Neuronal stem cell (in vitro differentiated cells): ENCODE measurements around the gene ALKBH5.

ENCODE experiments used
- DNase-seq: peaks from one replicate; pipeline ENCODE4 v3.0.0-alpha.2; 2013; ENCODE audit warnings: low spot score
- H2AFZ ChIP-seq: one replicate; pipeline ENCODE4 v1.6.1; 2013; ENCODE audit warnings: mild to moderate bottlenecking, low read length, inconsistent platforms
- H2AK5ac ChIP-seq: 2 replicates; pipeline ENCODE4 v1.6.1; 2013; ENCODE audit warnings: low read depth, mild to moderate bottlenecking, inconsistent platforms, low read length, moderate library complexity, mixed read lengths
- H2BK120ac ChIP-seq: 2 replicates; pipeline ENCODE4 v1.6.1; 2013; ENCODE audit warnings: low read depth, mild to moderate bottlenecking, inconsistent platforms, low read length, moderate library complexity, mixed read lengths
- H2BK12ac ChIP-seq: one replicate; pipeline ENCODE4 v1.6.1; 2013; ENCODE audit warnings: low read length, inconsistent platforms
- H2BK15ac ChIP-seq: 2 replicates; pipeline ENCODE4 v1.6.1; 2013; ENCODE audit warnings: mild to moderate bottlenecking, low read length, inconsistent platforms, mixed read lengths
- H2BK5ac ChIP-seq: one replicate; pipeline ENCODE4 v1.6.1; 2013; ENCODE audit warnings: inconsistent platforms, mild to moderate bottlenecking, low read length, moderate library complexity
- H3K14ac ChIP-seq: one replicate; pipeline ENCODE4 v1.6.1; 2013; ENCODE audit warnings: low read length, inconsistent platforms
- H3K18ac ChIP-seq: 2 replicates; pipeline ENCODE4 v1.6.1; 2013; ENCODE audit warnings: low read length, inconsistent platforms
- H3K23ac ChIP-seq: 2 replicates; pipeline ENCODE4 v1.6.1; 2013; ENCODE audit warnings: low read depth, mild to moderate bottlenecking, mixed read lengths, low read length, inconsistent platforms; ENCODE audit not compliant: poor library complexity
- H3K27ac ChIP-seq: replicated peaks from 3 replicates; pipeline ENCODE4 v1.5.1; 2013; ENCODE audit warnings: low read length, inconsistent platforms
- H3K27me3 ChIP-seq, 3 experiments: 2 replicates each; pipeline ENCODE4 v1.6.1; 2013; ENCODE audit warnings: low read length in 3 of 3, mild to moderate bottlenecking in 2 of 3, inconsistent platforms in 1 of 3, low read depth in 1 of 3, mixed read lengths in 1 of 3, moderate library complexity in 1 of 3; ENCODE audit not compliant: control insufficient read depth in 3 of 3, insufficient read depth in 3 of 3
- H3K36me3 ChIP-seq, 2 donors: replicated peaks in 1 of 2; 2 replicates each; pipeline ENCODE4 v1.6.1; 2013; ENCODE audit warnings: low read length in 2 of 2; ENCODE audit not compliant: control insufficient read depth in 2 of 2, insufficient read depth in 2 of 2
- H3K4ac ChIP-seq: 2 replicates; pipeline ENCODE4 v1.6.1; 2013; ENCODE audit warnings: inconsistent platforms, mild to moderate bottlenecking, low read length, moderate library complexity
- H3K4me1 ChIP-seq, 2 donors: 1 replicate in 1 of 2; 2 replicates in 1 of 2; pipeline ENCODE4 v1.6.1; 2013; ENCODE audit warnings: low read length in 2 of 2, low read depth in 1 of 2; ENCODE audit not compliant: control insufficient read depth in 2 of 2, insufficient read depth in 1 of 2
- H3K4me2 ChIP-seq: one replicate; pipeline ENCODE4 v1.6.1; 2013; ENCODE audit warnings: mild to moderate bottlenecking, low read length, inconsistent platforms; ENCODE audit not compliant: insufficient read depth, poor library complexity, severe bottlenecking
- H3K4me3 ChIP-seq, 2 donors: 2 replicates each; pipeline ENCODE4 v1.5.1; 2013; ENCODE audit warnings: low read length in 2 of 2, mild to moderate bottlenecking in 2 of 2, inconsistent platforms in 1 of 2, moderate library complexity in 1 of 2
- H3K79me1 ChIP-seq: one replicate; pipeline ENCODE4 v1.6.1; 2013; ENCODE audit warnings: low read depth, mild to moderate bottlenecking, inconsistent platforms, low read length, moderate library complexity
- H3K9ac ChIP-seq: one replicate; pipeline ENCODE4 v1.6.1; 2013; ENCODE audit warnings: mild to moderate bottlenecking, low read depth, low read length, inconsistent platforms; ENCODE audit not compliant: poor library complexity
- H3K9me3 ChIP-seq, 2 donors: replicated peaks in 1 of 2; 2 replicates each; pipeline versions ENCODE3 to v1.6.1; 2013; ENCODE audit warnings: low read length in 2 of 2, mild to moderate bottlenecking in 2 of 2, inconsistent platforms in 1 of 2, low read depth in 1 of 2, mixed read lengths in 1 of 2, moderate library complexity in 1 of 2; ENCODE audit not compliant: control insufficient read depth in 2 of 2, insufficient read depth in 1 of 2
- H4K8ac ChIP-seq: one replicate; pipeline ENCODE4 v1.6.1; 2013; ENCODE audit warnings: low read depth, mild to moderate bottlenecking, inconsistent platforms, low read length, moderate library complexity
- H4K91ac ChIP-seq: one replicate; pipeline ENCODE4 v1.6.1; 2013; ENCODE audit warnings: low read length, low read depth, mild to moderate bottlenecking, inconsistent platforms; ENCODE audit not compliant: poor library complexity
- WGBS, 2 donors: extraction: QIAGEN DNeasy Blood & Tissue Kit; methylation state at CpG; one replicate each; pipeline ENCODE4 v1.1.7; 2013; ENCODE audit warnings: missing lambda C conversion rate in 2 of 2, mixed read lengths in 1 of 2; ENCODE audit not compliant: insufficient read length in 2 of 2, insufficient replicate concordance in 1 of 2; ENCODE audit errors: extremely low coverage in 2 of 2; 5-methylcytosine and 5-hydroxymethylcytosine counted together

ALKBH5 gene

GRCh38 chr17:18185391-18185790, 1.8 kb downstream of the ALKBH5 start:
- no peak overlapping the region for H2BK12ac ChIP-seq
- no peak for DNase-seq
- no peak overlapping the region for H2BK15ac ChIP-seq
- peaks cover 30 to 31% of the 10 kb centered on the region in 2 donors for H3K4me1 ChIP-seq
- H4K8ac ChIP-seq = no peak overlapping the region
- H2AK5ac ChIP-seq = no peak overlapping the region
- no peak overlapping the region for H4K91ac ChIP-seq
- H2BK5ac ChIP-seq = no peak overlapping the region
- peaks cover 20 to 51% of the 10 kb centered on the region in 2 donors for H3K36me3 ChIP-seq
- WGBS, 2 donors = no CpG with 5 or more reads among the region's 3 CpGs
- no peak overlapping the region for H2AFZ ChIP-seq
- no peaks in the 10 kb centered on the region for H3K27me3 ChIP-seq
- H2BK120ac ChIP-seq = no peak overlapping the region
- no peak overlapping the region for H3K14ac ChIP-seq
- no peak overlapping the region for H3K9ac ChIP-seq
- no peak overlapping the region for H3K4ac ChIP-seq
- H3K79me1 ChIP-seq = peaks cover 7% of the 10 kb centered on the region
- H3K27ac ChIP-seq = no peak overlapping the region
- no peak overlapping the region for H3K18ac ChIP-seq
- no peak overlapping the region for H3K23ac ChIP-seq
- H3K4me3 ChIP-seq = peak overlapping the region in 1 of 2 donors; percentile 89
- H3K4me2 ChIP-seq = peak overlapping the region; percentile 69
- H3K9me3 ChIP-seq = no peaks in the 10 kb centered on the region

- no peak for DNase-seq
- H3K27me3 ChIP-seq = no peaks in the 10 kb centered on the region
Observed at GRCh38 chr17:18185832-18186626, 2.4 kb downstream of the ALKBH5 start.

GRCh38 chr17:18186627-18186982, 3.0 kb downstream of the ALKBH5 start:
- H3K27me3 ChIP-seq = no peaks in the 10 kb centered on the region
- no peak overlapping the region for H3K18ac ChIP-seq
- peak overlapping the region; percentile 3 for H3K4me2 ChIP-seq
- peaks cover 7% of the 10 kb centered on the region for H3K79me1 ChIP-seq
- H2BK15ac ChIP-seq = no peak overlapping the region
- H3K23ac ChIP-seq = no peak overlapping the region
- no peak overlapping the region for H2BK120ac ChIP-seq
- H3K4me3 ChIP-seq = peak overlapping the region in 1 of 2 donors; percentile 89
- H3K36me3 ChIP-seq = peaks cover 26 to 63% of the 10 kb centered on the region in 2 donors
- no peak overlapping the region for H3K4ac ChIP-seq
- H2BK5ac ChIP-seq = no peak overlapping the region
- H3K27ac ChIP-seq = no peak overlapping the region
- no peak overlapping the region for H4K91ac ChIP-seq
- DNase-seq = no peak
- peaks cover 0 to 2% of the 10 kb centered on the region in 2 donors for H3K9me3 ChIP-seq
- WGBS, 2 donors = no CpG with 5 or more reads among the region's 1 CpG
- no peak overlapping the region for H2BK12ac ChIP-seq
- H3K4me1 ChIP-seq = peaks cover 30 to 31% of the 10 kb centered on the region in 2 donors
- H3K9ac ChIP-seq = no peak overlapping the region
- H2AFZ ChIP-seq = no peak overlapping the region
- H3K14ac ChIP-seq = no peak overlapping the region
- no peak overlapping the region for H2AK5ac ChIP-seq
- H4K8ac ChIP-seq = no peak overlapping the region

More at GRCh38 chr17:18185832-18186626, 2.4 kb downstream of the ALKBH5 start:
- Histone ChIP-seq H2BK15ac (no peak overlapping the region), H2AK5ac (no peak overlapping the region), H2BK5ac (no peak overlapping the region), H3K23ac (no peak overlapping the region), H2AFZ (no peak overlapping the region), H3K79me1 (peaks cover 7% of the 10 kb centered on the region), H3K9me3 (peaks cover 0 to 2% of the 10 kb centered on the region in 2 donors), H2BK120ac (no peak overlapping the region), H3K4me1 (peaks cover 30 to 31% of the 10 kb centered on the region in 2 donors), H3K4me2 (peak overlapping the region; percentile 69), H3K4me3 (peak overlapping the region; percentile 51 to 89), H3K27ac (no peak overlapping the region), H3K9ac (peak overlapping the region; percentile 36), H4K91ac (no peak overlapping the region), H3K36me3 (peaks cover 23 to 58% of the 10 kb centered on the region in 2 donors), H4K8ac (no peak overlapping the region), H3K14ac (no peak overlapping the region), H3K4ac (no peak overlapping the region), H2BK12ac (no peak overlapping the region), H3K18ac (no peak overlapping the region)
- no CpG with 5 or more reads among the region's 10 CpGs for WGBS, 2 donors

- Histone ChIP-seq H3K4me2 (no peak overlapping the region), H2AK5ac (no peak overlapping the region), H4K91ac (no peak overlapping the region), H3K4ac (no peak overlapping the region), H3K23ac (no peak overlapping the region), H2BK120ac (no peak overlapping the region), H2BK12ac (no peak overlapping the region), H3K27ac (no peak overlapping the region), H3K9me3 (peaks cover 0 to 2% of the 10 kb centered on the region in 2 donors), H3K79me1 (peaks cover 7% of the 10 kb centered on the region), H2BK5ac (no peak overlapping the region), H2BK15ac (no peak overlapping the region), H3K4me1 (peaks cover 27 to 28% of the 10 kb centered on the region in 2 donors), H3K9ac (no peak overlapping the region), H3K27me3 (no peaks in the 10 kb centered on the region), H3K18ac (no peak overlapping the region), H2AFZ (no peak overlapping the region), H4K8ac (no peak overlapping the region), H3K36me3 (peaks cover 26 to 69% of the 10 kb centered on the region in 2 donors), H3K14ac (no peak overlapping the region), H3K4me3 (no peak overlapping the region)
- no CpG with 5 or more reads among the region's 2 CpGs for WGBS, 2 donors
- DNase-seq = no peak
Observed at GRCh38 chr17:18187226-18187625, 3.6 kb downstream of the ALKBH5 start.
